Activated CD4-positive, alpha-beta memory T cell treated with anti-CD3 and anti-CD28 coated beads, Interleukin-2, amount 10 ng/mL, durations not matched to agents 7 days and 5 days (primary cell): Measurements from ENCODE around the gene SPATA1. TPM values are rescaled to one million over a fixed set of nuclear protein-coding genes. Genes with fewer than 3 reads are reported as not detected.

ENCODE experiments used
- CTCF ChIA-PET: fragments of 350-600 bp; sonication (Branson Sonifier 250); formaldehyde crosslinking; loops from one replicate; lab custom pipeline; 2021; ENCODE audit warnings: antibody characterized with exemption, inconsistent platforms; lab: Charles Lee
- POLR2A ChIA-PET: fragments of 350-600 bp; sonication (Branson Sonifier 250); formaldehyde crosslinking; loops from one replicate; lab custom pipeline; 2021; ENCODE audit warnings: antibody characterized with exemption; lab: Charles Lee
- DNase-seq: peaks from one replicate; pipeline ENCODE4 v3.0.0-alpha.2; 2020
- H3K27ac Mint-ChIP-seq: one replicate; pipeline ENCODE4 v1.8.0; 2021; ENCODE audit warnings: mild to moderate bottlenecking, mixed read lengths
- H3K27me3 Mint-ChIP-seq: one replicate; pipeline ENCODE4 v1.8.0; 2021; ENCODE audit warnings: mixed read lengths
- H3K36me3 Mint-ChIP-seq: one replicate; pipeline ENCODE4 v1.8.0; 2021; ENCODE audit warnings: low read depth, mixed read lengths
- H3K4me1 Mint-ChIP-seq: one replicate; pipeline ENCODE4 v1.8.0; 2021; ENCODE audit warnings: mixed read lengths
- H3K4me3 Mint-ChIP-seq: one replicate; pipeline ENCODE4 v1.8.0; 2021; ENCODE audit warnings: mild to moderate bottlenecking, mixed read lengths
- H3K9me3 Mint-ChIP-seq: one replicate; pipeline ENCODE4 v1.8.0; 2021; ENCODE audit warnings: mixed read lengths
- total RNA-seq, 2 experiments: library from RNA; stranded (reverse); gene quantifications; one replicate each; pipeline ENCODE4 v1.2.3, GENCODE V29; 2021

SPATA1 gene
- 1 to 10 TPM; 4.0 to 4.7 TPM for total RNA-seq

- ChIA-PET POLR2A (interaction anchor here (0.7 to 6.3 kb wide), 25 partner anchors 8 to 998 kb away, joined by 3 to 209 read pairs (median 8); partner anchors contain the start of genes BCL10, CTBS, PRKACB and RPF1), CTCF (interaction anchor here (0.6 to 3.6 kb wide), 11 partner anchors 26 to 741 kb away, joined by 3 to 27 read pairs (median 4); partner anchors contain the start of genes CTBS and PRKACB)
- peaks cover 43% of the 10 kb centered on the region for H3K4me1 Mint-ChIP-seq
Observed at GRCh38 chr1:84506002-84506728, at the start of gene SPATA1, which contains the start of gene GNG5. TSS of gene SPATA1 (plus strand) at chr1:84506386. CDS start at chr1:84516360, 9,974 bp downstream. TSS of gene GNG5 (minus strand) at chr1:84506581. CDS start at chr1:84506091, 490 bp downstream.

GRCh38 chr1:84462118-84462517, 44.1 kb upstream of the SPATA1 start:
- H3K36me3 Mint-ChIP-seq = no peaks in the 10 kb centered on the region
- no peaks in the 10 kb centered on the region for H3K9me3 Mint-ChIP-seq
- ChIA-PET POLR2A (no interaction called here), CTCF (no interaction called here)
- no peaks in the 10 kb centered on the region for H3K4me1 Mint-ChIP-seq
- H3K27ac Mint-ChIP-seq = no peak overlapping the region
- H3K27me3 Mint-ChIP-seq = peaks cover 26% of the 10 kb centered on the region
- no peak for DNase-seq
- H3K4me3 Mint-ChIP-seq = no peak overlapping the region

More at GRCh38 chr1:84506002-84506728, at the start of gene SPATA1, which contains the start of gene GNG5:
- Mint-ChIP-seq H3K27me3 (no peaks in the 10 kb centered on the region), H3K4me3 (peak within 1 kb of the TSS; percentile 95), H3K9me3 (peaks cover 14% of the 10 kb centered on the region), H3K36me3 (peaks cover 61% of the 10 kb centered on the region), H3K27ac (peak within 1 kb of the TSS; percentile 97)
- peak; percentile 98 for DNase-seq

- CTCF ChIA-PET = no interaction called here
- Mint-ChIP-seq H3K27me3 (peaks cover 36% of the 10 kb centered on the region), H3K4me1 (no peaks in the 10 kb centered on the region), H3K4me3 (no peak overlapping the region), H3K9me3 (no peaks in the 10 kb centered on the region), H3K27ac (no peak overlapping the region), H3K36me3 (no peaks in the 10 kb centered on the region)
- DNase-seq = no peak
- POLR2A ChIA-PET = interaction anchor here (1.5 kb wide), 1 partner anchor 18 kb away, joined by 3 read pairs; no protein-coding TSS in a partner anchor
Observed at GRCh38 chr1:84467298-84467697, 38.9 kb upstream of the SPATA1 start.

- Mint-ChIP-seq H3K36me3 (peaks cover 18% of the 10 kb centered on the region), H3K27ac (no peak overlapping the region), H3K27me3 (peaks cover 39% of the 10 kb centered on the region), H3K9me3 (peaks cover 11% of the 10 kb centered on the region), H3K4me1 (peaks cover 16% of the 10 kb centered on the region), H3K4me3 (no peak overlapping the region)
- ChIA-PET POLR2A (no interaction called here), CTCF (no interaction called here)
- DNase-seq = no peak
Observed at GRCh38 chr1:84476225-84476624, 30.0 kb upstream of the SPATA1 start.

GRCh38 chr1:84478876-84479868, 27.0 kb upstream of the SPATA1 start, which contains the start of gene RPF1:
TSS of gene RPF1 (plus strand) at chr1:84479266. CDS start at chr1:84479282, 16 bp downstream.
- Mint-ChIP-seq H3K27me3 (peaks cover 22% of the 10 kb centered on the region), H3K4me3 (peak within 1 kb of the TSS; percentile 96), H3K36me3 (peaks cover 43% of the 10 kb centered on the region), H3K9me3 (peaks cover 11% of the 10 kb centered on the region), H3K27ac (peak within 1 kb of the TSS; percentile 95), H3K4me1 (peaks cover 34% of the 10 kb centered on the region)
- ChIA-PET POLR2A (interaction anchor here (0.6 to 6.4 kb wide), 20 partner anchors 10 to 596 kb away, joined by 3 to 96 read pairs (median 4); partner anchors contain the start of genes CTBS, GNG5, PRKACB and SPATA1), CTCF (interaction anchor here (0.6 to 3.2 kb wide), 10 partner anchors 10 to 274 kb away, joined by 3 to 12 read pairs (median 5); partner anchors contain the start of genes CTBS, GNG5 and SPATA1)
- DNase-seq = peak; percentile 81

- peak overlapping the region; percentile 95 for H3K27ac Mint-ChIP-seq
- peaks cover 34% of the 10 kb centered on the region for H3K4me1 Mint-ChIP-seq
- no peak for DNase-seq
- peak overlapping the region; percentile 96 for H3K4me3 Mint-ChIP-seq
- POLR2A ChIA-PET = interaction anchor here (0.6 to 6.4 kb wide), 11 partner anchors 10 to 596 kb away, joined by 3 to 96 read pairs (median 5); partner anchors contain the start of genes CTBS, GNG5, PRKACB and SPATA1
- CTCF ChIA-PET = interaction anchor here (1.1 to 3.2 kb wide), 8 partner anchors 8 to 140 kb away, joined by 3 to 12 read pairs (median 5); partner anchors contain the start of genes CTBS, GNG5 and SPATA1
- peaks cover 16% of the 10 kb centered on the region for H3K27me3 Mint-ChIP-seq
- H3K9me3 Mint-ChIP-seq = peaks cover 11% of the 10 kb centered on the region
- peaks cover 46% of the 10 kb centered on the region for H3K36me3 Mint-ChIP-seq
Observed at GRCh38 chr1:84479998-84480397, 26.2 kb upstream of the SPATA1 start.

GRCh38 chr1:84480650-84481049, 25.5 kb upstream of the SPATA1 start:
- peaks cover 34% of the 10 kb centered on the region for H3K4me1 Mint-ChIP-seq
- peaks cover 53% of the 10 kb centered on the region for H3K36me3 Mint-ChIP-seq
- DNase-seq = no peak
- H3K9me3 Mint-ChIP-seq = peaks cover 11% of the 10 kb centered on the region
- H3K27ac Mint-ChIP-seq = no peak overlapping the region
- ChIA-PET POLR2A (interaction anchor here (1.2 to 6.4 kb wide), 7 partner anchors 24 to 338 kb away, joined by 4 to 96 read pairs (median 6); partner anchors contain the start of genes CTBS, GNG5, PRKACB and SPATA1), CTCF (interaction anchor here (1.1 to 3.2 kb wide), 7 partner anchors 9 to 140 kb away, joined by 3 to 12 read pairs (median 5); partner anchors contain the start of genes GNG5 and SPATA1)
- H3K4me3 Mint-ChIP-seq = peak overlapping the region; percentile 96
- H3K27me3 Mint-ChIP-seq = peaks cover 14% of the 10 kb centered on the region

- H3K27me3 Mint-ChIP-seq = peaks cover 11% of the 10 kb centered on the region
- ChIA-PET CTCF (interaction anchor here (1.5 to 2.1 kb wide), 3 partner anchors 25 to 139 kb away, joined by 4 to 6 read pairs (median 6); partner anchors contain the start of genes GNG5 and SPATA1), POLR2A (interaction anchor here (1.0 to 6.4 kb wide), 4 partner anchors 24 to 181 kb away, joined by 3 to 96 read pairs (median 46); partner anchors contain the start of genes CTBS, GNG5 and SPATA1)
- peaks cover 11% of the 10 kb centered on the region for H3K9me3 Mint-ChIP-seq
- no peak for DNase-seq
- H3K4me3 Mint-ChIP-seq = no peak overlapping the region
- peaks cover 38% of the 10 kb centered on the region for H3K4me1 Mint-ChIP-seq
- H3K27ac Mint-ChIP-seq = no peak overlapping the region
- H3K36me3 Mint-ChIP-seq = peaks cover 58% of the 10 kb centered on the region
Observed at GRCh38 chr1:84481317-84481716, 24.9 kb upstream of the SPATA1 start.

GRCh38 chr1:84488107-84488506, 18.1 kb upstream of the SPATA1 start:
- DNase-seq = no peak
- ChIA-PET CTCF (no interaction called here), POLR2A (no interaction called here)
- Mint-ChIP-seq H3K4me1 (peaks cover 20% of the 10 kb centered on the region), H3K9me3 (no peaks in the 10 kb centered on the region), H3K27me3 (no peaks in the 10 kb centered on the region), H3K36me3 (peaks cover 63% of the 10 kb centered on the region), H3K27ac (no peak overlapping the region), H3K4me3 (no peak overlapping the region)

GRCh38 chr1:84489766-84490165, 16.4 kb upstream of the SPATA1 start:
- CTCF ChIA-PET = interaction anchor here (0.9 kb wide), 1 partner anchor 9 kb away, joined by 3 read pairs; no protein-coding TSS in a partner anchor

GRCh38 chr1:84492726-84493125, 13.5 kb upstream of the SPATA1 start:
- Mint-ChIP-seq H3K9me3 (no peaks in the 10 kb centered on the region), H3K27ac (no peak overlapping the region), H3K36me3 (peaks cover 59% of the 10 kb centered on the region), H3K4me1 (peaks cover 9% of the 10 kb centered on the region), H3K4me3 (no peak overlapping the region), H3K27me3 (no peaks in the 10 kb centered on the region)
- no peak for DNase-seq
- ChIA-PET POLR2A (no interaction called here), CTCF (no interaction called here)

More at GRCh38 chr1:84489766-84490165, 16.4 kb upstream of the SPATA1 start:
- H3K27me3 Mint-ChIP-seq = no peaks in the 10 kb centered on the region
- POLR2A ChIA-PET = interaction anchor here (1.0 to 1.7 kb wide), 4 partner anchors 10 to 84 kb away, joined by 3 to 6 read pairs (median 4); partner anchors contain the start of genes CTBS, GNG5 and SPATA1
- H3K36me3 Mint-ChIP-seq = peaks cover 54% of the 10 kb centered on the region
- H3K27ac Mint-ChIP-seq = no peak overlapping the region
- DNase-seq = no peak
- no peaks in the 10 kb centered on the region for H3K9me3 Mint-ChIP-seq
- H3K4me3 Mint-ChIP-seq = no peak overlapping the region
- peaks cover 17% of the 10 kb centered on the region for H3K4me1 Mint-ChIP-seq
